Astrocyte (in vitro differentiated cells and primary cell): ENCODE measurements around the gene SCIN. TPM values are rescaled to one million over a fixed set of nuclear protein-coding genes. Genes with fewer than 3 reads are reported as not detected.

Experiments
- DNase-seq: peaks from one replicate; pipeline ENCODE4 v3.0.0-alpha.2; 2010; ENCODE audit warnings: low read depth
- FAIRE-seq: peaks from 2 replicates; lab custom pipeline; 2011; peaks lifted over from hg19 to GRCh38; lab: Jason Lieb, UNC
- H2AFZ ChIP-seq: 2 replicates; pipeline ENCODE4 v1.6.0; 2012; ENCODE audit warnings: low read depth, low read length, inconsistent platforms
- H3K27ac ChIP-seq: 2 replicates; pipeline ENCODE4 v1.5.1; 2011; ENCODE audit warnings: low read depth, low read length, inconsistent platforms
- H3K27me3 ChIP-seq: 2 replicates; pipeline ENCODE4 v1.6.0; 2011; ENCODE audit warnings: low read length, inconsistent platforms; ENCODE audit not compliant: insufficient read depth
- H3K36me3 ChIP-seq: 2 replicates; pipeline ENCODE4 v1.5.1; 2011; ENCODE audit warnings: low read length, inconsistent platforms; ENCODE audit not compliant: insufficient read depth
- H3K4me1 ChIP-seq: 2 replicates; pipeline ENCODE4 v1.5.1; 2011; ENCODE audit warnings: low read length, inconsistent platforms; ENCODE audit not compliant: insufficient read depth
- H3K4me2 ChIP-seq: 2 replicates; pipeline ENCODE4 v1.6.0; 2012; ENCODE audit warnings: low read length, inconsistent platforms
- H3K4me3 ChIP-seq: 2 replicates; pipeline ENCODE4 v1.5.1; 2011; ENCODE audit warnings: low read depth, mild to moderate bottlenecking, low read length, inconsistent platforms; ENCODE audit not compliant: insufficient read depth
- H3K79me2 ChIP-seq: 2 replicates; pipeline ENCODE4 v1.6.0; 2012; ENCODE audit warnings: mild to moderate bottlenecking, low read length, inconsistent platforms; ENCODE audit not compliant: insufficient read depth
- H3K9ac ChIP-seq: 2 replicates; pipeline ENCODE4 v1.6.0; 2012; ENCODE audit warnings: mild to moderate bottlenecking, low read length, inconsistent platforms
- H3K9me3 ChIP-seq: 2 replicates; pipeline ENCODE4 v1.5.1; 2012; ENCODE audit warnings: low read depth, mild to moderate bottlenecking, low read length, inconsistent platforms; ENCODE audit not compliant: insufficient read depth
- H4K20me1 ChIP-seq: 2 replicates; pipeline ENCODE4 v1.6.0; 2012; ENCODE audit warnings: low read length, inconsistent platforms; ENCODE audit not compliant: insufficient read depth
- H3K27ac Mint-ChIP-seq: one replicate; pipeline ENCODE4 v1.8.0; 2021; ENCODE audit warnings: mild to moderate bottlenecking, mixed read lengths; ENCODE audit not compliant: unreplicated experiment
- H3K27me3 Mint-ChIP-seq: one replicate; pipeline ENCODE4 v1.8.0; 2021; ENCODE audit warnings: low read depth, mixed read lengths; ENCODE audit not compliant: unreplicated experiment
- H3K36me3 Mint-ChIP-seq: one replicate; pipeline ENCODE4 v1.8.0; 2021; ENCODE audit warnings: low read depth, mixed read lengths; ENCODE audit not compliant: unreplicated experiment
- H3K4me1 Mint-ChIP-seq: one replicate; pipeline ENCODE4 v1.8.0; 2021; ENCODE audit warnings: low read depth, mixed read lengths; ENCODE audit not compliant: unreplicated experiment
- H3K4me3 Mint-ChIP-seq: one replicate; pipeline ENCODE4 v1.8.0; 2021; ENCODE audit warnings: mild to moderate bottlenecking, moderate library complexity, mixed read lengths; ENCODE audit not compliant: unreplicated experiment
- H3K9me3 Mint-ChIP-seq: one replicate; pipeline ENCODE4 v1.8.0; 2021; ENCODE audit warnings: mild to moderate bottlenecking, mixed read lengths; ENCODE audit not compliant: unreplicated experiment
- CTCF ChIP-seq: IDR thresholded peaks from 2 replicates; pipeline ENCODE4 v1.5.1; 2011; ENCODE audit warnings: low read depth, mild to moderate bottlenecking, inconsistent platforms, low read length, moderate library complexity; ENCODE audit not compliant: insufficient read depth
- EZH2 ChIP-seq: IDR thresholded peaks from 2 replicates; pipeline ENCODE4 v1.6.1; 2012; ENCODE audit warnings: mild to moderate bottlenecking, low read length, inconsistent platforms; ENCODE audit not compliant: insufficient read depth
- total RNA-seq: library from RNA; stranded (reverse); gene quantifications from 2 replicates; pipeline ENCODE4 v1.2.1, GENCODE V29; 2021

SCIN gene
- total RNA-seq, 1 donor from 2014 or later = 0.27 TPM

DNA sequence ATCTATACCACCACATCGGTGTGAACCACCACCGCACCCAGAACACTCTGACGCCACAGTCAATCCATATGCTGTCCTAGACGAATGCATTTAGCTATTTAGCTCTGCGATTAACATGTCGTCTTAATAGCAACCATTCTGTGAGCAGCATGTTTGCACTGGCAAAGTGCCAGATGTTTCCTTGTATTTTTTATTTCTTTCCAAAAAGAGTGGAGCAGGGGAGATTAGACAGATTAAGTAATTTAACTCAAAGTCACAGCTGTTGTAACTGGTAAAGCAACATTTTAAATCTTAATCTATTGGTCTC is 59.9 kb downstream of the SCIN start:
- H3K9me3 Mint-ChIP-seq = no peaks in the 10 kb centered on the region
- H3K27me3 Mint-ChIP-seq = no peaks in the 10 kb centered on the region
- no peak overlapping the region for H3K4me3 Mint-ChIP-seq
- no peak overlapping the region for H3K4me2 ChIP-seq
- no peaks in the 10 kb centered on the region for H3K36me3 ChIP-seq
- FAIRE-seq = no peak
- TF ChIP-seq CTCF (no peak), EZH2 (no peak)
- H3K79me2 ChIP-seq = no peaks in the 10 kb centered on the region
- H4K20me1 ChIP-seq = no peaks in the 10 kb centered on the region
- no peak overlapping the region for H2AFZ ChIP-seq
- no peaks in the 10 kb centered on the region for H3K36me3 Mint-ChIP-seq
- H3K4me3 ChIP-seq = no peak overlapping the region
- H3K27ac Mint-ChIP-seq = no peak overlapping the region
- no peak overlapping the region for H3K9ac ChIP-seq
- no peak for DNase-seq
- no peaks in the 10 kb centered on the region for H3K9me3 ChIP-seq
- H3K4me1 Mint-ChIP-seq = no peaks in the 10 kb centered on the region
- H3K27ac ChIP-seq = no peak overlapping the region
- H3K4me1 ChIP-seq = no peaks in the 10 kb centered on the region
- H3K27me3 ChIP-seq = no peaks in the 10 kb centered on the region

DNA sequence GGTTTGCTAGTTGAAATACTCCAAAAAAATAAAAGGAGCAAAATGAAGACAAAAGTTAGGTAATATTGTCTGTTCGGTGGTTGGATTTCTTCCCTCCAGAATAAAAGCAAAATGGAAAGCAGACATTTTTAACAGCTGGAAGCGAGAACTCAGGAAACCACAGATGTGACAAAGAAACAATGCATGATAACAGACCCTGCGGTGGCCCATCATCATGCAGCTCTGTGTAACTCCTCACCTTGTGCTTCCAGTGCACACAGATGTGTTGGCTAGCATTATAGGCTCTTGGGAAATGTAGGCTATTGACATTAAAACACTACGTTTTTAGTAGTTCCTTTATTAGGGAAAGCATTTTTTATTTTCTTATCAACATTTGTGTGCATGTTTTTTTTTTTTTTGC is 63.1 kb downstream of the SCIN start:
- H2AFZ ChIP-seq = no peak overlapping the region

DNA sequence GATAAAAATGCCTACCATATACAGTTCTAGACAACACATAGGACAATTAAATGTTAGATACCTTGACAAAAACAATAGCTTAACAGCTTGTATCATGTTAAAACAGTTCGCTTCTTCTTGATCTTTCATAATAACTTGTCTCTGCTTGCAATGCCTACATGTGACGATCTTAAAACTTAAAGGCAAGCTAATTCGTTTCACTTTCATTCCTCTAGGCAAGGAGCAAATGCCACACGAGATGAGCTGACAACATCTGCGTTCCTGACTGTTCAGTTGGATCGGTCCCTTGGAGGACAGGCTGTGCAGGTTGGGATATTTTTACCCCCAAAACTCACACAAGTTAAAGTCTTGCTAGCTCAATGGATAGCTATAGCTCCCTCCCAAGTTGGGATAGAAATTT is 65.3 kb downstream of the SCIN start:
- Mint-ChIP-seq H3K27me3 (no peaks in the 10 kb centered on the region), H3K36me3 (no peaks in the 10 kb centered on the region), H3K4me1 (peaks cover 5% of the 10 kb centered on the region), H3K4me3 (no peak overlapping the region), H3K27ac (no peak overlapping the region), H3K9me3 (no peaks in the 10 kb centered on the region)
- Histone ChIP-seq H3K4me3 (no peak overlapping the region), H3K36me3 (no peaks in the 10 kb centered on the region), H3K9ac (no peak overlapping the region), H3K79me2 (no peaks in the 10 kb centered on the region), H3K4me2 (no peak overlapping the region), H2AFZ (no peak overlapping the region), H3K27ac (no peak overlapping the region), H4K20me1 (no peaks in the 10 kb centered on the region), H3K4me1 (no peaks in the 10 kb centered on the region), H3K9me3 (no peaks in the 10 kb centered on the region), H3K27me3 (peaks cover 9% of the 10 kb centered on the region)
- DNase-seq (no peak), FAIRE-seq (no peak)
- TF ChIP-seq EZH2 = no peak
- no peak for TF ChIP-seq CTCF

More for the DNA sequence above, 63.1 kb downstream of the SCIN start:
- no peaks in the 10 kb centered on the region for H3K79me2 ChIP-seq
- H4K20me1 ChIP-seq = no peaks in the 10 kb centered on the region
- H3K4me1 ChIP-seq = no peaks in the 10 kb centered on the region
- FAIRE-seq (no peak), DNase-seq (no peak)
- no peak overlapping the region for H3K4me2 ChIP-seq
- no peak for TF ChIP-seq EZH2
- TF ChIP-seq CTCF = no peak
- peaks cover 9% of the 10 kb centered on the region for H3K27me3 ChIP-seq
- Mint-ChIP-seq H3K4me1 (peaks cover 5% of the 10 kb centered on the region), H3K27ac (no peak overlapping the region), H3K36me3 (no peaks in the 10 kb centered on the region), H3K27me3 (no peaks in the 10 kb centered on the region), H3K4me3 (no peak overlapping the region), H3K9me3 (no peaks in the 10 kb centered on the region)
- no peaks in the 10 kb centered on the region for H3K36me3 ChIP-seq
- no peak overlapping the region for H3K9ac ChIP-seq
- no peak overlapping the region for H3K4me3 ChIP-seq
- no peaks in the 10 kb centered on the region for H3K9me3 ChIP-seq
- H3K27ac ChIP-seq = no peak overlapping the region
